Osteoblast (primary cell): Measurements from ENCODE around the gene KCNK5. TPM values are rescaled to one million over a fixed set of nuclear protein-coding genes. Genes with fewer than 3 reads are reported as not detected.

Experiments
- DNase-seq: peaks from one replicate; pipeline ENCODE4 v3.0.0; 2011; ENCODE audit warnings: low spot score, mixed read lengths; ENCODE audit not compliant: insufficient read length; ENCODE audit errors: missing footprints
- H2AFZ ChIP-seq: 2 replicates; pipeline ENCODE4 v1.6.0; 2011; ENCODE audit warnings: mild to moderate bottlenecking, low read length
- H3K27ac ChIP-seq: 2 replicates; pipeline ENCODE4 v1.5.1; 2011; ENCODE audit warnings: mild to moderate bottlenecking, low read depth, low read length, moderate library complexity
- H3K27me3 ChIP-seq: 2 replicates; pipeline ENCODE4 v1.6.0; 2012; ENCODE audit warnings: mild to moderate bottlenecking, control low read depth, inconsistent platforms, low read length, moderate library complexity; ENCODE audit not compliant: insufficient read depth
- H3K36me3 ChIP-seq: 2 replicates; pipeline ENCODE4 v1.5.1; 2011; ENCODE audit warnings: mild to moderate bottlenecking, low read length, control low read depth, moderate library complexity; ENCODE audit not compliant: insufficient read depth
- H3K4me1 ChIP-seq: 2 replicates; pipeline ENCODE4 v1.5.1; 2011; ENCODE audit warnings: mild to moderate bottlenecking, low read length, control low read depth, moderate library complexity; ENCODE audit not compliant: insufficient read depth
- H3K4me2 ChIP-seq: 2 replicates; pipeline ENCODE4 v1.6.0; 2011; ENCODE audit warnings: mild to moderate bottlenecking, low read length; ENCODE audit not compliant: insufficient read depth
- H3K4me3 ChIP-seq: fragments of 200-600 bp; sonication (generic); 3 replicates; pipeline ENCODE4 v1.5.1; 2012; ENCODE audit warnings: mild to moderate bottlenecking, low read length, inconsistent platforms; ENCODE audit not compliant: insufficient read depth
- H3K79me2 ChIP-seq: 2 replicates; pipeline ENCODE4 v1.6.0; 2012; ENCODE audit warnings: mild to moderate bottlenecking, low read length, control low read depth, inconsistent platforms; ENCODE audit not compliant: insufficient read depth
- H3K9me3 ChIP-seq: 2 replicates; pipeline ENCODE4 v1.5.1; 2011; ENCODE audit warnings: low read depth, low read length, control low read depth
- H4K20me1 ChIP-seq: 2 replicates; pipeline ENCODE4 v1.6.0; 2012; ENCODE audit warnings: mild to moderate bottlenecking, low read length, control low read depth; ENCODE audit not compliant: insufficient read depth
- total RNA-seq: library from RNA; depleted of rRNA; stranded (reverse); fragments of >200 nt; gene quantifications from 2 replicates; pipeline ENCODE4 v1.2.3, GENCODE V29; 2012
- TF ChIP-seq, protein P1 (sequence below): IDR thresholded peaks from 2 replicates; pipeline ENCODE4 v1.5.1; 2011; ENCODE audit warnings: mild to moderate bottlenecking, low read depth, low read length, moderate library complexity; ENCODE audit errors: extremely low read depth

Gene KCNK5
- total RNA-seq, 1 donor: not detected

DNA sequence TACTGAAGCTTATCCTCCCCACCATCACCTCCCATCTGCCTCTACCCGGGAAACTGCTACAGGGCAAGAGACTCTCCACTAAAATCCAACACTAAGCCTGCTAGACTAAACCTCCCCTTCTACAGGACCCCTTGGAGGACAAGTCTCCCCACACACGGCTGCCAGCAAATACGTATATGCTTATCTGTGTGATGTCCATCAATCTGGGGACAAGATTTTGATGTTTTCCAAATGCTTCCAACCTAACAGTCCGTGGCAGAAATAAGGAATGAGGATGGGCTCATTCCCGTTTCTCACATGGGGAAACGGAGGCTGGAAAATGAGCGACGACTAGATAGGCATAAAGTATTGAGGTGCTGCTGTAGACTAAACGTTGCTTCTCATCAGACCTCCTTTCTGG lies 1.8 kb downstream of the KCNK5 start:
- Histone ChIP-seq H3K4me3 (no peak overlapping the region), H3K27me3 (peaks cover 12% of the 10 kb centered on the region), H3K4me2 (no peak overlapping the region), H3K79me2 (no peaks in the 10 kb centered on the region), H3K36me3 (no peaks in the 10 kb centered on the region), H4K20me1 (no peaks in the 10 kb centered on the region), H3K9me3 (no peaks in the 10 kb centered on the region), H3K4me1 (no peaks in the 10 kb centered on the region), H3K27ac (no peak overlapping the region), H2AFZ (no peak overlapping the region)
- TF ChIP-seq, protein P1, sequence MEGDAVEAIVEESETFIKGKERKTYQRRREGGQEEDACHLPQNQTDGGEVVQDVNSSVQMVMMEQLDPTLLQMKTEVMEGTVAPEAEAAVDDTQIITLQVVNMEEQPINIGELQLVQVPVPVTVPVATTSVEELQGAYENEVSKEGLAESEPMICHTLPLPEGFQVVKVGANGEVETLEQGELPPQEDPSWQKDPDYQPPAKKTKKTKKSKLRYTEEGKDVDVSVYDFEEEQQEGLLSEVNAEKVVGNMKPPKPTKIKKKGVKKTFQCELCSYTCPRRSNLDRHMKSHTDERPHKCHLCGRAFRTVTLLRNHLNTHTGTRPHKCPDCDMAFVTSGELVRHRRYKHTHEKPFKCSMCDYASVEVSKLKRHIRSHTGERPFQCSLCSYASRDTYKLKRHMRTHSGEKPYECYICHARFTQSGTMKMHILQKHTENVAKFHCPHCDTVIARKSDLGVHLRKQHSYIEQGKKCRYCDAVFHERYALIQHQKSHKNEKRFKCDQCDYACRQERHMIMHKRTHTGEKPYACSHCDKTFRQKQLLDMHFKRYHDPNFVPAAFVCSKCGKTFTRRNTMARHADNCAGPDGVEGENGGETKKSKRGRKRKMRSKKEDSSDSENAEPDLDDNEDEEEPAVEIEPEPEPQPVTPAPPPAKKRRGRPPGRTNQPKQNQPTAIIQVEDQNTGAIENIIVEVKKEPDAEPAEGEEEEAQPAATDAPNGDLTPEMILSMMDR: no peak
- DNase-seq: peak; percentile 35

DNA sequence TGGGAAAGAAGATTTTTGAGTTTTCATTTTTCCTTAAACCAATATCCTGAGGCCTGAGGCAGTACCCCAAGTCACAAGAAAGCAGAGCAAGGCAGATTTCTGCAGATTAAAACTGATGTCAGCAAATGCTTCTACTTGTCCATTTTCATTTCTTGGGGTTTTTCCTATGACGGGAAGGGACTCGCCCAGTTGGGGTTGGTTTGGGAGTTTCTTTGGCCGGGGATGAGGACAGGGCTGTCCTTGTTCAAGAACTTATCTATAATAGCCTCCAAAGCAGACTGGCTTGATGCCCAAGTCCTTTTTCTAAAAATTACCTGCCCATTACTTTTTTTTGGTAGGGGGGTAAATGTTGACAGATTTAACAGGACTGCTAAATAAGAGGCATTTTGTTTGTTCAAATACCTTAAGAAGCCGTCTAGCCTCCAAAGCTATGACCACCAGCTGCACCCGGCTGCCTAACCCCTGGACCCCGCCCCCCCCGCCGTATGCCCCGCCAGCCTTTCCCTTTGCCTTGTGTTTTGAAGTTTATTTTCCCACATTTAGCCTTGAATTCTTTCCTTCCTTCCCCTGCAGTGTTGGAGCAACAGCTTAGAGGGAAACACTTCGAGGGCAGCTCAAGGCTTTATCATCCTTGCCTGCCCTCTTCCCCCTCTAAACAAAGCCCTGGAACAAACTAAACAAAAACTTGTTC lies 2.5 kb downstream of the KCNK5 start:
- peak; percentile 66 for DNase-seq
- no peaks in the 10 kb centered on the region for H3K36me3 ChIP-seq
- H3K27me3 ChIP-seq: peaks cover 12% of the 10 kb centered on the region
- H4K20me1 ChIP-seq: no peaks in the 10 kb centered on the region
- H2AFZ ChIP-seq: no peak overlapping the region
- no peaks in the 10 kb centered on the region for H3K4me1 ChIP-seq
- no peak overlapping the region for H3K4me3 ChIP-seq
- no peaks in the 10 kb centered on the region for H3K79me2 ChIP-seq
- no peak overlapping the region for H3K27ac ChIP-seq
- H3K4me2 ChIP-seq: no peak overlapping the region
- H3K9me3 ChIP-seq: no peaks in the 10 kb centered on the region
- TF ChIP-seq, protein P1: no peak

DNA sequence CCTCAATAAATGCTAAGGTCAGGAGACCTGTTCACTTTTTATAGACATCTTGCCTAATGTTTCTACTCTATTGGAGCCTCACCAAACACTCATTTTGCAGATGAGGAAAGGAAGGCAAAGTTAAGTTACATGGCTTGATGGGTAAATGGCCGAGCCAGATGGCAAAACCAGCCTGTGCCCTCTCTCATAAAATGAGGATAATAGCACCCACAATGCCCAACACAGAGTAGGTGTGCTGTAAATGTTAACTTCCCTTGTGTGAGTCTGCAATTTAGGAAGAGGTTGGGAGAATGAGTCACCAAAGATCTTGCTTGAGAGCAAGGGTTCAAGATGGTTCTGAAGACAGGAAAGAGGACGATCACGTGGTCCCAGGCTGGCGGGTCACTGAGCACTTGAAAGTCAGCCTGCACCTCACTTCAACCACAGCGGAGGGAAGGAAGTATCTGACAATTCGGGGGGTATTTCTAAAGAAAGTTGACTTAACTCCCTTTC lies 3.3 kb downstream of the KCNK5 start:
- DNase-seq: no peak
- Histone ChIP-seq H3K4me1 (no peaks in the 10 kb centered on the region), H2AFZ (no peak overlapping the region), H3K27me3 (peaks cover 12% of the 10 kb centered on the region), H3K79me2 (no peaks in the 10 kb centered on the region), H3K9me3 (no peaks in the 10 kb centered on the region), H3K36me3 (no peaks in the 10 kb centered on the region), H4K20me1 (no peaks in the 10 kb centered on the region), H3K4me3 (no peak overlapping the region), H3K27ac (no peak overlapping the region), H3K4me2 (no peak overlapping the region)
- TF ChIP-seq, protein P1: no peak

DNA sequence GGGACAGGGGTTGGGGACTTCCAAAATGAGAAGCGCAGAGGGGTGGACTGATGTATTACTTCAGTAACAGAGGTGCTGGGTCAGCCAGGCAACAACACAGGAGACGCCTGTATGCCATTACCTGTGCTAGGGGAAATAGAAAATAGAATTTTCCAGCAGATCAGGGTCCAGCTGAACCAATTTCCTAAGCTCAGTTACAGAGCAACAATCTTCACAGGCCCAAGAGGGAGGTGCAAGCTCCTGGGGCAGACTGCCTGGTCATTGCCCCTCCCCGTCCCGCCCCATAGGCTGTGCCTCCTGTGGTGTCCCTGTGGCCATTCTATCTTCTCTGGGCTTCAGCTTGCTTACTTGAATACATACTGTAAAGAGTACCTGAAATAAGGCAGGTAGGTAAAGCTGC lies 3.7 kb downstream of the KCNK5 start:
- Histone ChIP-seq H3K36me3 (no peaks in the 10 kb centered on the region), H3K27ac (no peak overlapping the region), H3K27me3 (peaks cover 12% of the 10 kb centered on the region), H3K4me2 (no peak overlapping the region), H3K4me1 (no peaks in the 10 kb centered on the region), H2AFZ (no peak overlapping the region), H3K79me2 (no peaks in the 10 kb centered on the region), H3K9me3 (no peaks in the 10 kb centered on the region), H4K20me1 (no peaks in the 10 kb centered on the region), H3K4me3 (no peak overlapping the region)
- TF ChIP-seq, protein P1: no peak
- no peak for DNase-seq
